Natural killer cell (primary cell): Measurements from ENCODE around the gene LGMN. TPM values are rescaled to one million over a fixed set of nuclear protein-coding genes. Genes with fewer than 3 reads are reported as not detected.

Experiments
- ATAC-seq, 3 donors: fragments of 150-1000 bp in 2 of 3; fragments of 200-7000 bp in 1 of 3; cut with Tn5 transposase; 1 replicate in 1 of 3; 2 replicates in 2 of 3; pipeline ENCODE4 v1.10.0; 2021; ENCODE audit warnings: mild to moderate bottlenecking in 2 of 3, moderate library complexity in 2 of 3
- DNase-seq, 2 donors: peaks; one replicate each; pipeline versions ENCODE4 v3.0.0 to v3.0.0-alpha.2; 2013 to 2021; ENCODE audit warnings: mixed read lengths in 1 of 2
- H3K27ac ChIP-seq: one replicate; pipeline ENCODE4 v1.5.1; 2013; ENCODE audit warnings: mild to moderate bottlenecking, low read length
- H3K27me3 ChIP-seq: one replicate; pipeline ENCODE4 v1.6.1; 2013; ENCODE audit warnings: low read length; ENCODE audit not compliant: control insufficient read depth, insufficient read depth
- H3K36me3 ChIP-seq: one replicate; pipeline ENCODE4 v1.6.1; 2013; ENCODE audit warnings: low read length; ENCODE audit not compliant: control insufficient read depth, insufficient read depth
- H3K4me1 ChIP-seq: one replicate; pipeline ENCODE4 v1.6.1; 2013; ENCODE audit warnings: low read length; ENCODE audit not compliant: control insufficient read depth, insufficient read depth
- H3K4me3 ChIP-seq: one replicate; pipeline ENCODE4 v1.5.1; 2013; ENCODE audit warnings: low read length
- H3K9me3 ChIP-seq: one replicate; pipeline ENCODE4 v1.6.1; 2013; ENCODE audit warnings: low read length; ENCODE audit not compliant: control insufficient read depth, insufficient read depth
- H3K27ac Mint-ChIP-seq, 2 donors: one replicate each; pipeline ENCODE4 v1.8.0; 2022; ENCODE audit warnings: mild to moderate bottlenecking in 2 of 2, mixed read lengths in 2 of 2, moderate library complexity in 1 of 2
- H3K27me3 Mint-ChIP-seq, 2 donors: one replicate each; pipeline ENCODE4 v1.8.0; 2022; ENCODE audit warnings: low read depth in 2 of 2, mixed read lengths in 2 of 2
- H3K36me3 Mint-ChIP-seq: one replicate; pipeline ENCODE4 v1.8.0; 2022; ENCODE audit warnings: mixed read lengths
- H3K4me1 Mint-ChIP-seq, 2 donors: one replicate each; pipeline ENCODE4 v1.8.0; 2022; ENCODE audit warnings: mixed read lengths in 2 of 2
- H3K4me3 Mint-ChIP-seq: one replicate; pipeline ENCODE4 v1.8.0; 2022; ENCODE audit warnings: mild to moderate bottlenecking, moderate library complexity, mixed read lengths
- H3K9me3 Mint-ChIP-seq, 2 donors: one replicate each; pipeline ENCODE4 v1.8.0; 2022; ENCODE audit warnings: mixed read lengths in 2 of 2
- CTCF ChIP-seq: fragments of 200-600 bp; IDR thresholded peaks from one replicate; pipeline ENCODE4 v1.8.0; 2022; ENCODE audit warnings: antibody characterized with exemption
- WGBS: methylation state at CpG from one replicate; pipeline ENCODE4 v1.1.7; 2013; ENCODE audit warnings: missing lambda C conversion rate; ENCODE audit not compliant: insufficient coverage; 5-methylcytosine and 5-hydroxymethylcytosine counted together
- intact Hi-C: fragments of 100-400 bp; cut with micrococcal nuclease; formaldehyde crosslinking; loops from one replicate; pipeline ENCODE4 v1.14.2; 2022
- total RNA-seq, 4 donors: library from RNA; stranded (reverse); fragments of 120-200 nt in 1 of 4; gene quantifications; one replicate each; pipeline versions ENCODE4 v1.2.3 to v1.2.4, GENCODE V29; 2013 to 2022

LGMN gene
- total RNA-seq, 3 donors from 2014 or later (not counting 1 experiment from before 2014, with no cell fraction given) = 0.39 to 6.1 (median 2.5) TPM

GRCh38 chr14:92793709-92794546, 45.5 kb upstream of the LGMN start, which contains the start of gene GOLGA5:
Gene GOLGA5 (plus strand): TSS chr14:92794305. CDS start chr14:92797438, 3,133 bp downstream.
- peaks cover 3 to 27% of the 10 kb centered on the region in 2 donors for H3K27me3 Mint-ChIP-seq
- peak within 1 kb of the TSS; percentile 86 for H3K27ac ChIP-seq
- peaks cover 32 to 38% of the 10 kb centered on the region in 2 donors for H3K4me1 Mint-ChIP-seq
- TF ChIP-seq CTCF = no peak
- peak within 1 kb of the TSS; percentile 95 for H3K4me3 Mint-ChIP-seq
- intact Hi-C loops = loop anchor here (1.0 to 2.0 kb wide), 2 partner anchors 71 to 755 kb away; no protein-coding TSS in a partner anchor
- H3K9me3 ChIP-seq = peaks cover 2% of the 10 kb centered on the region
- H3K9me3 Mint-ChIP-seq = peaks cover 6 to 9% of the 10 kb centered on the region in 2 donors
- peak within 1 kb of the TSS; percentile 77 to 85 for H3K27ac Mint-ChIP-seq
- peaks cover 30% of the 10 kb centered on the region for H3K36me3 Mint-ChIP-seq
- no peaks in the 10 kb centered on the region for H3K27me3 ChIP-seq
- under 1% methylated on average over 71 of the region's 71 CpGs for WGBS
- peaks cover 12% of the 10 kb centered on the region for H3K36me3 ChIP-seq
- peak; percentile 89 to 98 (median 92) for ATAC-seq
- H3K4me3 ChIP-seq = peak within 1 kb of the TSS; percentile 99
- DNase-seq = peak; percentile 99
- peaks cover 14% of the 10 kb centered on the region for H3K4me1 ChIP-seq

- H3K4me3 ChIP-seq = no peak overlapping the region
- Mint-ChIP-seq H3K27ac (peak overlapping the region in 1 of 2 donors; percentile 85), H3K27me3 (peaks cover 3 to 27% of the 10 kb centered on the region in 2 donors), H3K36me3 (peaks cover 23% of the 10 kb centered on the region), H3K4me3 (peak overlapping the region; percentile 7), H3K9me3 (peaks cover 7 to 9% of the 10 kb centered on the region in 2 donors), H3K4me1 (peaks cover 27 to 33% of the 10 kb centered on the region in 2 donors)
- H3K4me1 ChIP-seq = peaks cover 14% of the 10 kb centered on the region
- peaks cover 2% of the 10 kb centered on the region for H3K9me3 ChIP-seq
- no peak for TF ChIP-seq CTCF
- H3K27ac ChIP-seq = no peak overlapping the region
- H3K27me3 ChIP-seq = no peaks in the 10 kb centered on the region
- peaks cover 2% of the 10 kb centered on the region for H3K36me3 ChIP-seq
- intact Hi-C loops = loop anchor here (2.0 kb wide), 1 partner anchor 70 kb away; no protein-coding TSS in a partner anchor
- WGBS = 96% methylated on average over 2 of the region's 4 CpGs
- DNase-seq = no peak
- no peak for ATAC-seq
Measured at GRCh38 chr14:92792885-92793284, 44.5 kb upstream of the LGMN start.

- peaks cover 3 to 27% of the 10 kb centered on the region in 2 donors for H3K27me3 Mint-ChIP-seq
- H3K36me3 Mint-ChIP-seq = peaks cover 19% of the 10 kb centered on the region
- H3K4me3 Mint-ChIP-seq = no peak overlapping the region
- peaks cover 8 to 10% of the 10 kb centered on the region in 2 donors for H3K4me1 Mint-ChIP-seq
- no peak overlapping the region for H3K27ac Mint-ChIP-seq
- Histone ChIP-seq H3K27me3 (no peaks in the 10 kb centered on the region), H3K36me3 (no peaks in the 10 kb centered on the region), H3K27ac (no peak overlapping the region), H3K9me3 (peaks cover 2% of the 10 kb centered on the region), H3K4me1 (peaks cover 7% of the 10 kb centered on the region), H3K4me3 (no peak overlapping the region)
- no peak for TF ChIP-seq CTCF
- intact Hi-C loops = no loop called here
- ATAC-seq = no peak
- no peak for DNase-seq
- H3K9me3 Mint-ChIP-seq = peaks cover 7 to 9% of the 10 kb centered on the region in 2 donors
Measured at GRCh38 chr14:92789457-92790089, 41.1 kb upstream of the LGMN start.
